GM10266 (cell line): ENCODE data around the gene C1QC.

Experiments
- DNase-seq: peaks from one replicate; pipeline ENCODE4 v3.0.0; 2012; ENCODE audit errors: extremely low spot score
- CTCF ChIP-seq: IDR thresholded peaks from 2 replicates; pipeline ENCODE4 v1.5.1; 2012; ENCODE audit warnings: mild to moderate bottlenecking, low read depth; ENCODE audit not compliant: control insufficient read depth, insufficient read depth; ENCODE audit errors: missing control alignments

Gene C1QC

GRCh38 chr1:22628698-22629444, 14.6 kb upstream of the C1QC start:
- DNase-seq = no peak
- TF ChIP-seq CTCF = no peak

GRCh38 chr1:22629886-22630285, 13.5 kb upstream of the C1QC start:
- no peak for TF ChIP-seq CTCF
- DNase-seq = no peak

- DNase-seq = no peak
- no peak for TF ChIP-seq CTCF
Observed at GRCh38 chr1:22633697-22634463, 9.6 kb upstream of the C1QC start.

GRCh38 chr1:22635436-22635835, 8.0 kb upstream of the C1QC start:
- no peak for DNase-seq
- TF ChIP-seq CTCF = no peak

GRCh38 chr1:22636353-22636752, 7.1 kb upstream of the C1QC start, which contains the start of gene C1QA:
C1QA (plus strand) TSS chr1:22636628; CDS start chr1:22637617, 989 bp downstream.
- DNase-seq = no peak
- no peak for TF ChIP-seq CTCF

- DNase-seq = no peak
- TF ChIP-seq CTCF = no peak
Observed at GRCh38 chr1:22636927-22637326, 6.5 kb upstream of the C1QC start.

GRCh38 chr1:22637907-22638445, 5.5 kb upstream of the C1QC start:
- no peak for DNase-seq
- no peak for TF ChIP-seq CTCF
